DOHH2 (cell line): ENCODE measurements around the gene SDCCAG8.

Source experiments
- H3F3A ChIP-seq: fragments of 200-600 bp; sonication (generic), shearing (Covaris generic); 2 replicates; pipeline ENCODE4 v1.6.0; 2016; ENCODE audit warnings: antibody characterized with exemption, mild to moderate bottlenecking; ENCODE audit not compliant: control insufficient read depth, insufficient read depth
- H3K27ac ChIP-seq: fragments of 200-600 bp; sonication (generic); 2 replicates; pipeline ENCODE4 v1.5.1; 2014; ENCODE audit warnings: low read depth, mild to moderate bottlenecking, low read length, moderate library complexity
- H3K27me3 ChIP-seq: fragments of 200-600 bp; sonication (generic); 2 replicates; pipeline ENCODE4 v1.6.1; 2014; ENCODE audit warnings: mild to moderate bottlenecking, low read length, mixed read lengths; ENCODE audit not compliant: control insufficient read depth
- H3K36me3 ChIP-seq: fragments of 200-600 bp; sonication (generic); 2 replicates; pipeline ENCODE4 v1.6.1; 2014; ENCODE audit warnings: mild to moderate bottlenecking, low read length, moderate library complexity, mixed read lengths; ENCODE audit not compliant: control insufficient read depth
- H3K4me1 ChIP-seq: fragments of 200-600 bp; sonication (generic); 2 replicates; pipeline ENCODE4 v1.6.1; 2014; ENCODE audit warnings: mild to moderate bottlenecking, low read length, mixed read lengths; ENCODE audit not compliant: control insufficient read depth
- H3K4me2 ChIP-seq: fragments of 200-600 bp; sonication (generic); 2 replicates; pipeline ENCODE4 v1.6.0; 2014; ENCODE audit warnings: mild to moderate bottlenecking, low read length, moderate library complexity
- H3K4me3 ChIP-seq: fragments of 200-600 bp; sonication (generic); 2 replicates; pipeline ENCODE4 v1.5.1; 2014; ENCODE audit warnings: mild to moderate bottlenecking, low read length, mixed read lengths
- H3K79me2 ChIP-seq: fragments of 200-600 bp; sonication (generic); 2 replicates; pipeline ENCODE4 v1.6.1; 2014; ENCODE audit warnings: mild to moderate bottlenecking, low read length, mixed read lengths; ENCODE audit not compliant: control insufficient read depth
- H3K9me2 ChIP-seq: fragments of 200-600 bp; sonication (generic); replicated peaks from 2 replicates; pipeline ENCODE4 v1.6.1; 2014; ENCODE audit warnings: mild to moderate bottlenecking, low read length, mixed read lengths; ENCODE audit not compliant: control insufficient read depth
- H3K9me3 ChIP-seq: fragments of 200-600 bp; sonication (generic); 2 replicates; pipeline ENCODE4 v1.6.1; 2014; ENCODE audit warnings: antibody characterized with exemption, low read length, mixed read lengths; ENCODE audit not compliant: control insufficient read depth, insufficient read depth
- H4K20me1 ChIP-seq: fragments of 200-600 bp; sonication (generic); 2 replicates; pipeline ENCODE4 v1.6.0; 2014; ENCODE audit warnings: low read depth, mild to moderate bottlenecking, antibody characterized with exemption, low read length, moderate library complexity; ENCODE audit not compliant: control insufficient read depth, insufficient read depth
- EZH2phosphoT487 ChIP-seq: fragments of 200-600 bp; sonication (generic); IDR thresholded peaks from 2 replicates; pipeline ENCODE4 v1.6.1; 2017; ENCODE audit warnings: borderline replicate concordance, mild to moderate bottlenecking, antibody characterized with exemption, low read length, moderate library complexity, mixed read lengths
- TF ChIP-seq, protein P1 (sequence below): fragments of 200-600 bp; sonication (generic); IDR thresholded peaks from one replicate; pipeline ENCODE4 v1.5.1; 2014; ENCODE audit warnings: antibody characterized with exemption, mild to moderate bottlenecking, low read depth, low read length; ENCODE audit not compliant: poor library complexity, severe bottlenecking

SDCCAG8 gene

GRCh38 chr1:243497939-243498681, 242.3 kb downstream of the SDCCAG8 start:
- H3K27me3 ChIP-seq: no peaks in the 10 kb centered on the region
- H3K4me3 ChIP-seq: no peak overlapping the region
- no peaks in the 10 kb centered on the region for H3K36me3 ChIP-seq
- TF ChIP-seq, protein P1, sequence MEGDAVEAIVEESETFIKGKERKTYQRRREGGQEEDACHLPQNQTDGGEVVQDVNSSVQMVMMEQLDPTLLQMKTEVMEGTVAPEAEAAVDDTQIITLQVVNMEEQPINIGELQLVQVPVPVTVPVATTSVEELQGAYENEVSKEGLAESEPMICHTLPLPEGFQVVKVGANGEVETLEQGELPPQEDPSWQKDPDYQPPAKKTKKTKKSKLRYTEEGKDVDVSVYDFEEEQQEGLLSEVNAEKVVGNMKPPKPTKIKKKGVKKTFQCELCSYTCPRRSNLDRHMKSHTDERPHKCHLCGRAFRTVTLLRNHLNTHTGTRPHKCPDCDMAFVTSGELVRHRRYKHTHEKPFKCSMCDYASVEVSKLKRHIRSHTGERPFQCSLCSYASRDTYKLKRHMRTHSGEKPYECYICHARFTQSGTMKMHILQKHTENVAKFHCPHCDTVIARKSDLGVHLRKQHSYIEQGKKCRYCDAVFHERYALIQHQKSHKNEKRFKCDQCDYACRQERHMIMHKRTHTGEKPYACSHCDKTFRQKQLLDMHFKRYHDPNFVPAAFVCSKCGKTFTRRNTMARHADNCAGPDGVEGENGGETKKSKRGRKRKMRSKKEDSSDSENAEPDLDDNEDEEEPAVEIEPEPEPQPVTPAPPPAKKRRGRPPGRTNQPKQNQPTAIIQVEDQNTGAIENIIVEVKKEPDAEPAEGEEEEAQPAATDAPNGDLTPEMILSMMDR: no peak
- no peak for TF ChIP-seq EZH2phosphoT487
- H3K79me2 ChIP-seq: no peaks in the 10 kb centered on the region
- H3K9me3 ChIP-seq: no peaks in the 10 kb centered on the region
- no peak overlapping the region for H3K4me2 ChIP-seq
- H3F3A ChIP-seq: no peaks in the 10 kb centered on the region
- no peaks in the 10 kb centered on the region for H3K9me2 ChIP-seq
- H4K20me1 ChIP-seq: no peaks in the 10 kb centered on the region
- H3K27ac ChIP-seq: no peak overlapping the region
- H3K4me1 ChIP-seq: no peaks in the 10 kb centered on the region

DNA sequence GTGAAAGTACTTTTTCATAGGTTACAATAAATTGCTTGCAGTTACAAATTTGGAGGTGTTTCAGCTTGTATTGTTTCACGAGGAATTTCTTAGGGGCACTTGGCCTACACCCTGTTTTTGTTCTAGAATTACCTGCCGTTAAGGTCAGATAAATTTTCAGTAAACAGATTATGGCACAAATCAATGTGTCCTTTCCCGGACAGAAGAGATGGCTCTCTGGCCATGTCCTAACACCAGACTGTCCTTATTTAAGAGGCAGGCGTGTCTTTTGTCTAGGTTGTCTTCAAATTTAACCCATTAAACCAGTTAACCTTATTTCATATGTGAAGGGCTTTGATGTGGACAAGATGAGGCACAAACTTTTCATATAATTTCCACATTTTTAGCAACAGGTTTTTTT, 243.4 kb downstream of the SDCCAG8 start:
- H3K9me3 ChIP-seq: no peaks in the 10 kb centered on the region
- no peaks in the 10 kb centered on the region for H3K27me3 ChIP-seq
- H3K36me3 ChIP-seq: no peaks in the 10 kb centered on the region
- H3K4me1 ChIP-seq: no peaks in the 10 kb centered on the region
- H3K79me2 ChIP-seq: no peaks in the 10 kb centered on the region
- no peaks in the 10 kb centered on the region for H3F3A ChIP-seq
- H3K4me2 ChIP-seq: no peak overlapping the region
- H3K27ac ChIP-seq: no peak overlapping the region
- H4K20me1 ChIP-seq: no peaks in the 10 kb centered on the region
- H3K4me3 ChIP-seq: no peak overlapping the region
- TF ChIP-seq, protein P1: no peak
- no peak for TF ChIP-seq EZH2phosphoT487
- H3K9me2 ChIP-seq: no peaks in the 10 kb centered on the region

DNA sequence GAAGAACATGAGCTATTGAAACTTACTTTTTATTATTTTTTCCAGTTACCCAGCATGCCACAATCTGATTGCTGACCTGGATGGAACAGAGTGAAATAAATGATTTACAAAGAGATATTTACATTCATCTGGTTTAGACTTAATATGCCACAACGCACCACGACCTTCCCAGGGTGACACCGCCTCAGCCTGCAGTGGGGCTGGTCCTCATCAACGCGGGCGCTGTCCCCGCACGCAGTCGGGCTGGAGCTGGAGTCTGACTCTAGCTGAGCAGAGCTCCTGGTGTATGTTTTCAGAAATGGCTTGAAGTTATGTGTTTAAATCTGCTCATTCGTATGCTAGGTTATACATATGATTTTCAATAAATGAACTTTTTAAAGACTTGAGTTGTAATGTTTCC, 243.9 kb downstream of the SDCCAG8 start:
- no peak overlapping the region for H3K27ac ChIP-seq
- no peaks in the 10 kb centered on the region for H3K9me3 ChIP-seq
- no peaks in the 10 kb centered on the region for H3K36me3 ChIP-seq
- TF ChIP-seq EZH2phosphoT487: no peak
- TF ChIP-seq, protein P1: no peak
- no peaks in the 10 kb centered on the region for H3F3A ChIP-seq
- no peaks in the 10 kb centered on the region for H4K20me1 ChIP-seq
- no peaks in the 10 kb centered on the region for H3K27me3 ChIP-seq
- H3K4me1 ChIP-seq: no peaks in the 10 kb centered on the region
- H3K4me3 ChIP-seq: no peak overlapping the region
- no peaks in the 10 kb centered on the region for H3K79me2 ChIP-seq
- no peaks in the 10 kb centered on the region for H3K9me2 ChIP-seq
- no peak overlapping the region for H3K4me2 ChIP-seq
